ENCODE data around the gene OXNAD1.
"Not testable (repeated sequence)": the region's sequence is repeated elsewhere in the genome, so short reads cannot be mapped to it uniquely, and the experiment has no call there.

OXNAD1 gene

GRCh38 chr3:16304061-16305010 is 39.3 kb downstream of the OXNAD1 start:
- DNase-seq, result no peak

- no peak for DNase-seq
Observed at GRCh38 chr3:16305111-16305541, 40.1 kb downstream of the OXNAD1 start.

- no peak for DNase-seq
Observed at GRCh38 chr3:16307832-16308531, 43.0 kb downstream of the OXNAD1 start.

- DNase-seq, result no peak
Observed at GRCh38 chr3:16308727-16309126, 43.7 kb downstream of the OXNAD1 start.

DNA sequence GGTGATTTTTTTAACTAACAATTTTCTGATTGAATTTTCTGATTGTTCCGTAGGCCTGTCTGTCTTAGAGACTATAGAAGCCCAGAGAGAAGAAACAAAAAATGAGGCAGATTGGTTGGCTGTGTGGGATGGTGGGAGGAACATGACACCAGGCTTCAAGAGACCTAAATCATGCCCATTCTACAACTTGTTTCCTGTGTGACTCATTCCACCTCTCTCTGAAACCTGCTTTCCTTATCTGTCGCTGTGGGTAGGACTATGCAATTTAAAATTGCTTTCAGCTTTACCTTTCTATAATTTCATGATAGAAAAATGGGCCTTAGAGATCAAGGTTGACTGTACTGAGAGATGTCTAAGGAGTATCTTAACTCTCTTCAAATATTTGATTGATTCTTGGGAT is 44.5 kb downstream of the OXNAD1 start:
- DNase-seq, result no peak

DNA sequence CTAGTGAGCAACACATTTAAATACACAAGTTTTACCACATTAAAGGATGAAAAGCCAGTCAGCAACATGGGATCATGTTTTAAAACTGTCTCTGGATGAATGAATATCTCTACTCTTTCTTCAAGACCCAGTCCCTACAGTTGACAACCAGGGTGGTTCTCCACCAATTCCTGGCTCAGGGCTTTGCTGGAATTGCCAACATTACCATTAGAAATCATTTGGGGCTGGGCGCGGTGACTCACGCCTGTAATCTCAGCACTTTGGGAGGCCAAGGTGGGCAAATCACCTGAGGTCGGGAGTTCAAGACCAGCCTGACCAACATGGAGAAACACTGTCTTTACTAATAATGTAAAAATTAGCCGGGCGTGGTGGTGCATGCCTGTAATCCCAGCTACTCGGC is 45.5 kb downstream of the OXNAD1 start:
- not testable (repeated sequence) for DNase-seq

DNA sequence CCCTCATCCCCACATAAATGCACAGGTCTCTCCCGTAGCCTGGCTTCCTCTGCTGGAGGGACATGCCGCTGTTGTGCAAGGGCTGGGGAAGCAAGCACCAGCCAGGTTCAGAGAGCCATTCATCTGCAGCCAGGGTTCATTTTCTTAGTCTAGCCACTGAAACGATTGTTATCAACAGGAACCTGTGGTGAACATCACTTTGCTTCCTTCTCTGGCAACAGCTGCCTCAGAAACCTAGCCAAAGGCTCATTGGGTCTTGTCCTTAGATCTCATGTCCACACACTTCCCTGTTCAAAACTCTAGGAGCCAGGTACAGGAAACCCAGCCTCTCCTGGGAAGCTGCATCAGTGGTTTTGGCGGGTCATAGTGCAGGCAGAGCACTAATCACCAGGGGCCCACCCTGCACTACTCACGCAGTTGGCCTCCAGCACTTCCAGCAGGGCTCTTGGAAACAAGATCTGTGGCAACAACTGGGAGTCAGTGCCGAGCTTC is 47.0 kb downstream of the OXNAD1 start:
- no peak for DNase-seq

DNA sequence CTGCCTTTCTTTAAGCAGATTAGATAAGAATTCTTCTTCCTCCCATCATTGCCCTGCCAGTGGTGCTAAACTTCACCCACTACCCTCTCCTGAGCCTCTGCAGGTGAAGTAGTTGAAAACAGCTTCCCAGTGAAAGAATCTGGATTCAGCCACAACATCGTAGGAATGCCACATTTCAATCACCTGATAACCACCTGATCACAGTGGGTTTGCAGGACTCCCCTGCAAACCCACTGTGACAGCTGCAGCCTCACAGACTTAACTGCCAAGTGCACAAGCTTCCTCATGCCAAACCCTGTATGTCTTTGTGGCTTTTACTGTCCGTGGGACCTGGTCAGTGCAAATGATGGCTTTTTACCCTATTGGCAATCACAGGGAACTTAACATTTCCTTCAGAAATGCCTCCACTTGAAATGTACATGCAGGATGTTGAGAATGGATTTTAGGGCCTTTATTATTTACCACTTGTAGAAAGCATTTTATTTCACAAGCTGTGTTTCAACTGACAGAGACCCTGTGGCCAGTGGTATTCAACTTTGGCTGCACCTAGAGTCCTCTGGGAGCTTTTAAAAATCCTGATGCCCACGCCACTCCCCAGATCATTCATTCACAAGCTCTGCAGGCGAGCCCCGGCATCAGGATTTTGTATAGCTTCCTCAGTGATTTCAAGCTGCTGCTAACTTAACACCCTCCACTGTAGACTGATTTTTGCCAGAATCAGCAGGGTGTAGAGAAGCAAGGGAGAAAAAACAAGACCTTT is 49.1 kb downstream of the OXNAD1 start:
- DNase-seq, result no peak

- no peak for DNase-seq
Observed at GRCh38 chr3:16315623-16316022, 50.6 kb downstream of the OXNAD1 start.

- no peak for DNase-seq
Observed at GRCh38 chr3:16316396-16316795, 51.4 kb downstream of the OXNAD1 start.

DNA sequence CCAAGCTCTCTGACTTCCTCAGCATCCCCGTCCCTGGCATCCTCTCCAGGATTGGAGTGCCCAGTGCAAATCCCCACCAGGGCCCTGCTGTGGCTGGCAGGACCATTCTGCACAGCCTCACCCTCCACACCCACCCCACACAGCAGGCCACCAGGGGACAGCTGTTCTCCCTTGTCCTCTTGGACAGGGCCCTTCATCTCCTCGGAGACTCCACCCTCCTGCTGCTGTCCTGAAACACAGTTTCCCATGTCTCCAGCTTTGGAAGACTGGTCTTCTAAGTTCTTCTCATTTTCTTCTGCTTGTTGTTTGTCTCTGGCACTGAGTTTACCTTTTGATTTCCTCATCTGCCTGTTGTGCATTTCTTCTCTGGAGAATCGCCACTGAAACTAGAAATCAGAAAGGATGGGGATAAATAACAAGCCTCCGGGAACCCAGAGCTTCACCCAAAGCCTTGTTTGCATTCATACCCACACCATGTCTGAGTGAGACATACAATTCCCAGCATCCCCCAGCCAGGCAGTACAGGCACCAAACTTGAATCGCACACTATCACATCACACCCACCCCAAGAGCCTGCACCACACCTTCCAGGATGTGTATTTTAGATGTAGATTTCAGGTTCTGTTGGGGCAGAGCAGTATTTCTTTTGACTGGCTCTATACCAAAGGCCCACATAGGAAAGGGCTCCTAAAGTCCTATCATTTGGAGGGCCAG is 52.0 kb downstream of the OXNAD1 start:
- DNase-seq, result no peak

DNA sequence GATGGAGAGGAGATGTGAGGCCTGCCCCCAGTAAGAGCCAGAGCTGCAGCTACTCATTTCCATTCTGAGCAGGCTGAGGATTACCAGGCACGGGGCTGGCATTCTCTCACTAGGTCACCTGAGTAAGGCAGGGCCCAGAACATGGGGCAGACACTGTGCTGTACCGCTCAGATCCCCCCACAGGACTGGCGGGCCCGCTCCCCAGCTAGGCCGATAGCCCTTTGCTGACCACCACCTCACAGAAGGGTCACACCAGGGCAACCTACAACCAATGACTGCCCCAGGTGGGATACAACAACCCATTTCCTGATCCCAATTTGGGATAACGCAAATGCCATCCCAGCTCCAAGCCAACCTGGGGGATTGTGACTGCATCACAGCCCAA is 52.5 kb downstream of the OXNAD1 start:
- no peak for DNase-seq

DNA sequence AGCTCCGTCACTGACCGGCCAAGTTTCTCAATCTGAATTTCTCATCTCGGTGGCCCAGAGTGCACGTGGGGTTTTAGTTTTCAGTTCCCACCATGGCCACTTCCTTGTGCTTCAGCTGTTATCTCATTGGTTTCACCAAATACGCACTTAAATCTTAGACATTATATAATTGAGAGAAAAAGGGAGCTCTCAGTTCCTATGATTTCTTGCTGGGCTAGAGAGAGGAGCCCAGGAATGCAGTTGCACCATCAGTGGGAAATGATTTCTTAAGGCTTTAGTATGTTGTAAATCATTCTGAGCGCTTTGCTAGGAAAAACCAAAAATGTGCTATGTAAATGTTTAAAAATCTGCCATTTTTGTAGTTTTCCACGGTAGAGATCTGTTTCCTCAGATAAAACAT is 53.2 kb downstream of the OXNAD1 start:
- DNase-seq, result no peak

GRCh38 chr3:16319307-16319706 is 54.3 kb downstream of the OXNAD1 start:
- no peak for DNase-seq

- no peak for DNase-seq
Observed at GRCh38 chr3:16319723-16320122, 54.7 kb downstream of the OXNAD1 start.

- no peak for DNase-seq
Observed at GRCh38 chr3:16320711-16321110, 55.7 kb downstream of the OXNAD1 start.

DNA sequence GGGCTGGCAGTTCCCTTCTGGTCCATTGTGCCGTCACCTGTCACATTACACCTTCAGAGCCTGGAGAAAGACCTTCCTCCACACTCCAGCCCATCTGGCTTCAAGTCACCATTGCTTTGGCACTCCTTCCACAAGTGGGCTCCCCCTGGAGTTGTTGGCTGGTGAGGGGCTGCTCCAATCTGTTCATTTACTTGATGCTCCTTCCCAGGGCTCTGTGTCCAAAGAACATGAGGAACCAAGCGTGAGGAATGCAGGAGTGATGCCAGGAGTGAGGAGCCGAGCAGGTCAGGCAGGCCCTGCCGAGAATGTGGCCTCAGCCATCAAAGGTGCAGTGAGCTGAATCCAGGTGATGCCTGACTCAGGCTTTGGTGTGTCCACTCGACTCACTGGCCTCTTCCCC is 57.2 kb downstream of the OXNAD1 start:
- DNase-seq, result no peak

DNA sequence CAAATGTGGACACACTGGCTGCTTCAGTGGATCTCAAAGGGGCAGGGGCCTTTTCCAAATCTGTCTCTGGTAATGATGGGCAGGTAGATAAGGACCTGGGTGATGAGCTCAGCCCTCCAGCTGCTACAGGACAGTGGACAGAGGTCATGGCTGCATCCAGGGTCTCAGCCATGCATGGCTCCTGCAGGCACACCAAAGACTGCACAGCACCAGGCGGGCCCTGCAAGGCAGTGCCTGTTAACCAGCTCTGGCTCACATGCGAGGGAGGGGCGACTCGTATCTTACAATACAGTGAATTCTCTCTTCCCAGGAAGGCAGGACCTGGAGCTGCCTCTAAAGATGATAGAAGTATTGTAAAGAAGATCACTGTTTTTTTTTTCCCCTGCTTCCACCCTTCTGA is 58.7 kb downstream of the OXNAD1 start:
- DNase-seq, result no peak

- DNase-seq, result no peak
Observed at GRCh38 chr3:16325850-16326249, 60.8 kb downstream of the OXNAD1 start.

GRCh38 chr3:16326724-16327349 is 61.8 kb downstream of the OXNAD1 start:
- DNase-seq, result no peak

GRCh38 chr3:16328124-16328523 is 63.1 kb downstream of the OXNAD1 start:
- DNase-seq, result no peak
